Measurements from ENCODE around the gene KCNMB1.

The KCNMB1 gene

DNA sequence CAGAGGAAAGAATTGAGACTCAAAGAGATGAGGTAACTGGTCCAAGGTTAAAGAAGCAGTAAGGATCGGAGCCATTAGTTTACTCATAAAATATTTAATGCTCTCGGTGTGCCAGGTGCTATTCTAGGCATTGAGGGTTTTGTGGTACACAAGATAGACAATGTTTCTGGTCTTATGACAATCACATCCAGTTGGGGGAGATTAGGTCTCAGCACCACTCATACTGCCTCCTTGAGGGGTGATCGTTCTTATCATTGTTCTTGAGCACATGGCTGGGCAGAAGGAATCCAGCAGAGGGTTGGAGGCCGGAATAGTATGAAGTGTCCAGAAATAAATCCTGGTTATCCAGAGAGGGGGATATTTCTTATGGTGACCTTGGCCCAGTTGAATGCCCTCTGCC lies 50.9 kb downstream of the KCNMB1 start:
- no peaks in the 10 kb centered on the region for H3K36me3 ChIP-seq (ENCODE audit: low read depth)
- no peak for ATAC-seq (ENCODE audit: low read depth)
- H3K9me3 ChIP-seq (ENCODE audit: severe bottlenecking) = no peaks in the 10 kb centered on the region

GRCh38 chr5:170337045-170337733 lies 52.0 kb downstream of the KCNMB1 start:
- Histone ChIP-seq H3K27me3 (ENCODE audit: insufficient read depth, poor library complexity, severe bottlenecking) (no peaks in the 10 kb centered on the region), H3K36me3 (ENCODE audit: low read depth) (no peaks in the 10 kb centered on the region), H3K4me3 (ENCODE audit: severe bottlenecking) (no peak overlapping the region), H3K4me1 (ENCODE audit: insufficient read depth, poor library complexity, severe bottlenecking) (no peaks in the 10 kb centered on the region), H3K9me3 (ENCODE audit: severe bottlenecking) (no peaks in the 10 kb centered on the region), H3K27ac (ENCODE audit: poor library complexity, severe bottlenecking) (no peak overlapping the region)
- no peak for ATAC-seq (ENCODE audit: low read depth)
- no peak for DNase-seq (ENCODE audit: low spot score)
- TF ChIP-seq CTCF (IDR thresholded peaks at IDR 0.05; ENCODE audit: poor library complexity, severe bottlenecking) = no peak

More for the DNA sequence above, 50.9 kb downstream of the KCNMB1 start:
- Histone ChIP-seq H3K4me1 (ENCODE audit: insufficient read depth, poor library complexity, severe bottlenecking) (no peaks in the 10 kb centered on the region), H3K4me3 (ENCODE audit: severe bottlenecking) (no peak overlapping the region), H3K27me3 (ENCODE audit: insufficient read depth, poor library complexity, severe bottlenecking) (peaks cover 1% of the 10 kb centered on the region), H3K27ac (ENCODE audit: poor library complexity, severe bottlenecking) (no peak overlapping the region)
- DNase-seq (ENCODE audit: low spot score) = no peak
- no peak for TF ChIP-seq CTCF (IDR thresholded peaks at IDR 0.05; ENCODE audit: poor library complexity, severe bottlenecking)

DNA sequence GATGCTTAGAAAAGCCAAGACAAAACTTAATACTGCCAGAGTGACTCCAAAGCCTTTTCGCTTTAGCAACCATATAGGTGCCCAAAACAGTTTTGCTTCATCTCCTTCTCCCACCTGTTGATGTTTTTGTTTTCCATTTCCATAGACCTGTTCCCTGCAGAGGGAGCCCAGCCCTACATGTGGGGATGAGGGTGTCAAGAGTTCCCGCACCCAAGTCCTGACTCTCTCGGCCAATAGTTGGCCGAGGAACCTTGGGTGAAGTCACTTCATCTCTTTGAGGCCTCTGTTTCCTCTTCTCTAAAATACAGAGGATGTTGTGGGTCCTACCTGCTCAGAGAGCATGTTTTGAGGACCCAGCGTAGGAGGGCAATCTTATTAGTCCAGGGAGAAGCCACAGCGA lies 53.1 kb downstream of the KCNMB1 start:
- TF ChIP-seq CTCF (IDR thresholded peaks at IDR 0.05; ENCODE audit: poor library complexity, severe bottlenecking) = no peak
- Histone ChIP-seq H3K27me3 (ENCODE audit: insufficient read depth, poor library complexity, severe bottlenecking) (no peaks in the 10 kb centered on the region), H3K4me3 (ENCODE audit: severe bottlenecking) (no peak overlapping the region), H3K27ac (ENCODE audit: poor library complexity, severe bottlenecking) (no peak overlapping the region), H3K36me3 (ENCODE audit: low read depth) (no peaks in the 10 kb centered on the region), H3K4me1 (ENCODE audit: insufficient read depth, poor library complexity, severe bottlenecking) (peaks cover 5% of the 10 kb centered on the region), H3K9me3 (ENCODE audit: severe bottlenecking) (no peaks in the 10 kb centered on the region)
- DNase-seq (ENCODE audit: low spot score) = no peak
- ATAC-seq (ENCODE audit: low read depth) = no peak

GRCh38 chr5:170334626-170335025 lies 54.5 kb downstream of the KCNMB1 start:
- Histone ChIP-seq H3K4me3 (ENCODE audit: severe bottlenecking) (no peak overlapping the region), H3K4me1 (ENCODE audit: insufficient read depth, poor library complexity, severe bottlenecking) (peaks cover 11% of the 10 kb centered on the region), H3K27me3 (ENCODE audit: insufficient read depth, poor library complexity, severe bottlenecking) (no peaks in the 10 kb centered on the region), H3K9me3 (ENCODE audit: severe bottlenecking) (no peaks in the 10 kb centered on the region), H3K27ac (ENCODE audit: poor library complexity, severe bottlenecking) (no peak overlapping the region), H3K36me3 (ENCODE audit: low read depth) (no peaks in the 10 kb centered on the region)
- no peak for TF ChIP-seq CTCF (IDR thresholded peaks at IDR 0.05; ENCODE audit: poor library complexity, severe bottlenecking)
- ATAC-seq (ENCODE audit: low read depth) (no peak), DNase-seq (ENCODE audit: low spot score) (no peak)

GRCh38 chr5:170333161-170333910 lies 55.8 kb downstream of the KCNMB1 start:
- H3K27ac ChIP-seq (ENCODE audit: poor library complexity, severe bottlenecking) = no peak overlapping the region
- H3K4me3 ChIP-seq (ENCODE audit: severe bottlenecking) = no peak overlapping the region
- no peak for DNase-seq (ENCODE audit: low spot score)
- no peaks in the 10 kb centered on the region for H3K36me3 ChIP-seq (ENCODE audit: low read depth)
- no peak for TF ChIP-seq CTCF (IDR thresholded peaks at IDR 0.05; ENCODE audit: poor library complexity, severe bottlenecking)
- H3K4me1 ChIP-seq (ENCODE audit: insufficient read depth, poor library complexity, severe bottlenecking) = peaks cover 11% of the 10 kb centered on the region
- no peaks in the 10 kb centered on the region for H3K27me3 ChIP-seq (ENCODE audit: insufficient read depth, poor library complexity, severe bottlenecking)
- no peak for ATAC-seq (ENCODE audit: low read depth)
- H3K9me3 ChIP-seq (ENCODE audit: severe bottlenecking) = no peaks in the 10 kb centered on the region

Data from RWPE2 (cell line).